T follicular helper cell (primary cell): ENCODE results near the gene FNDC10.

ENCODE experiments used
- DNase-seq: peaks from one replicate; pipeline ENCODE4 v3.0.0-alpha.2; 2020; ENCODE audit warnings: low read depth

FNDC10 gene

GRCh38 chr1:1627829-1628753, 28.2 kb upstream of the FNDC10 start:
- DNase-seq = no peak

GRCh38 chr1:1627261-1627828, 27.4 kb upstream of the FNDC10 start:
- DNase-seq = no peak

GRCh38 chr1:1626207-1627141, 26.5 kb upstream of the FNDC10 start:
- DNase-seq = no peak

- no peak for DNase-seq
These were observed 25.9 kb upstream of the FNDC10 start for GRCh38 chr1:1625824-1626206.

DNA sequence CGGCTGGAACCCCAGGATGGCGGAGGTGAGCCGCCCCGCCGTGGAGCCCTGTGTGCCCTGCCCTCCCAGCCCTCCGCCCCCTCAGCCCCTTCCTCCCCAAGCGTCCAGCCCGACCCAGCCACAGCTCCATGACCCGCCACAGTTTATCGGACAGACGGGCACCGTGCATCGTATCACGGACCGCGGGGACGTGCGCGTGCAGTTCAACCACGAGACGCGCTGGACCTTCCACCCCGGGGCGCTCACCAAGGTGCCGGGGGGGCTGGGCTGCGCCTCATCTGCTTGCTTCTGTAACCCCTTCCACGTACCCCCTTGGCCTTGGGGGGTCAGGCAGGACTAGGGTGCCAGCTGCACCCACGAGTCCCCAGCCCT, 25.5 kb upstream of the FNDC10 start:
- no peak for DNase-seq

DNA sequence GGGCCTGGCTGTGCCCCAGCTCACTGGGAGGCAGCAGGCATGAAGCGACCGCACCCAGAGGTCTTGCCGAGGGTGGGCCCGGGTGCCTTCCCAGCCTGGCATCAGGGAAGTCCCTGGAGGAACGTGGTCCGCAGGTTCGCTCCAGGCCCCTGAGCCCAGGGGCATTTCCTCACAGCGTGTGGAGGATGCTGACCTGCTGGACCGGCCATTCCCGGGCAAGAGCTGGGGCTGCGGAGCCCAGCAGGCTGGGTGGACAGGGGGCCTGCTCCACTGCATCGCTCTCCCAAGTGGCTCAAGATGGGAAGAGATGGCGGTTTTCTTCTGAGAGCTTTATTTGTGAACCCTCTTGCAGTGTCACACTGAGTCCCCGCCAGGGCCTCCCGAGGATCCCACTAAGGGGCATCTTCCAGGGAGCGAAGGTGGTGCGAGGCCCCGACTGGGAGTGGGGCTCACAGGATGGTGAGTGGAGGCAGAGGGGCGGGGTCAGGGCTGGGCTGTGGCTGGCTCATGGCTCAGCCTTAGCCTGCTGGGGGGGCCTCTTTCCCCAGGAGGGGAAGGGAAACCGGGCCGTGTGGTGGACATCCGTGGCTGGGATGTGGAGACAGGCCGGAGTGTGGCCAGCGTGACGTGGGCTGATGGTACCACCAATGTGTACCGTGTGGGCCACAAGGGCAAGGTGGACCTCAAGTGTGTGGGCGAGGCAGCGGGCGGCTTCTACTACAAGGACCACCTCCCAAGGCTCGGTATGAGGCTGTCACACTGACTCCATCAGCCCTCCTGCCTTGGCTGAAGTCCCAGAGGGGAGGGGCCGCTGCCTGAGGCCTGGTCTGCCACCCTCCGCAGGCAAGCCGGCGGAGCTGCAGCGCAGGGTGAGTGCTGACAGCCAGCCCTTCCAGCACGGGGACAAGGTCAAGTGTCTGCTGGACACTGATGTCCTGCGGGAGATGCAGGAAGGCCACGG, 24.8 kb upstream of the FNDC10 start:
- DNase-seq = no peak

- no peak for DNase-seq
These were observed 23.9 kb upstream of the FNDC10 start for GRCh38 chr1:1623631-1624442.

GRCh38 chr1:1623181-1623630, 23.3 kb upstream of the FNDC10 start:
- DNase-seq = no peak

- DNase-seq = no peak
These were observed 22.8 kb upstream of the FNDC10 start for GRCh38 chr1:1622788-1623094.

DNA sequence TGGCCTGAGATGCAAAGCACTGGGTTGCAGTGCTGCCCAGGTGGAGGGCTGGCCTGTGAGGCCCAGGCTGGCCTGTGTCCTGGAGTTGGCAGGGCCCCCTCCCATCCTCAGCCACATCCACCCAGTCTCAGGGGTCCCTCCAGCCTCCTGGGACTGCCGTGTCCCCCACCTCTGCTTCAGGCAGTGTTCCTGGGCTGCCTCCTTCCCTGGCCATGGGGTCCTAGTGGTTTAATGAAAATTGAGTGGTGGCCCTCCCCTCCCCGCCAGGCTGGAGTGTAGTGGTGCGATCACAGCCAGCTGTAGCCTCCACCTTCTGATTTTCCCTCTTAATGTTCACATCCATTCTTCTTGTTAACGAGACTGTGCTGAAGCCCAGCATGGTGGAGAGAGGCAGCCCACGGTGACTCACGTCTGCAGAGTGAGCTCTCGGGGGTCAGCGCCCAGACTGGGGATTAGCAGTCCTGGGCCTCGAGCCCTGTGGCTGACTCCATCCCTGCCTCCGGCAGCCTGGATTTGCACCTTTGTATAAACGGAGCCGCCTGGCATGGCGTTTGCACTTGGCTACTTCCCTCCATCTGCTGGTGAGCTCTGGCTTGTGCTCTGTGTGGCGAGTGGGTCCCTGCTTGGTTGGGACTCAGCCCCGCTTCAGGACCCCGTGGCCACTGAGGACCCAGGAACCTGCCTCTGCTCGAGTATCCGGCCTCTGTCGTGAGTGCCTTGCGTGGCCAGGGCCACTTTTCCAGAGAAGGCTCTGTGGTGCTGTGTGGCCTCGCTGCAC, 22.3 kb upstream of the FNDC10 start:
- DNase-seq = no peak

GRCh38 chr1:1621173-1622009, 21.5 kb upstream of the FNDC10 start:
- DNase-seq = no peak

- DNase-seq = no peak
These were observed 20.7 kb upstream of the FNDC10 start for GRCh38 chr1:1620433-1621139.

DNA sequence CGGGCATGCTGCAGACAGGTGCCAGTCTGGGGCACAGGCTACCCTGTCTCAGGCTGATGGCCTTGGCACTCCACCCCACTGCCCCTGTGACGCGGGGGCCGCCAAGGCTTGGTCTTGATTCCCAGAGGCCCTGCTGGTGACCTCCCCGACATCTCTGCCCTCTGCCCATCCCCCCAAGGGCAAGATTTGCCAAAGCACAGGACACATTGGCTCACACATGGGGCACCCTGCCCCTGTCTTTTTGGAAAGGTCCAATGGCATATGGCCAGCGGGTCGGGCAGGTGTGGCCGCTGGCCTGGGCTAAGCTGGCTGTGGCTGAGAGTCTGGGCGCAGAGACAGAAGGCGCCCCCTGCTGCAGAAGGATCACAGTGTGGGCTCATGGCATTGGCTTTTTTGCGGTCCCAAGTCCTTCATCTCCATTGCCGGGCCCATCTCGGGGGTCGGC, 20.0 kb upstream of the FNDC10 start:
- DNase-seq = no peak

GRCh38 chr1:1618396-1619068, 18.6 kb upstream of the FNDC10 start:
- no peak for DNase-seq

DNA sequence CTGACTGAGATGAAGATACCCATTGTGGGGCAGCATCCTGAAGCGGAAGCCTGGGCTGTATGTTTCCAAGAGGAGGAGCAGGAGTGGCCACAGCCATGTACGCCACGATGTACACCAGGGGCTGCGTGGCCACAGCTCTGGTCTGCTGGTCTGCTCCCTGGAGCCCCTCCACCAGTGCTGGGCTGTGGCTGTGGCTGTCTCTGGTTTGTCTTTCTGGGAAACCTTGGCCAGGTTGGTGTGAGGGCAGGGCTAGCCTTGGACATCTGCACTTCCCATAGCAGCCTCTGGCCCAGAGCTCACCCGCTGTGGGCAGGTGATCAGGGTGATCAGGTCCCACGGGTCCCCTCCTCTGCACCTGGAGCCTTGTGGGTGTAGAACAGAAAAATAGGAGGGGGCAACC, 18.0 kb upstream of the FNDC10 start:
- no peak for DNase-seq

GRCh38 chr1:1617516-1617915, 17.6 kb upstream of the FNDC10 start:
- DNase-seq = no peak

DNA sequence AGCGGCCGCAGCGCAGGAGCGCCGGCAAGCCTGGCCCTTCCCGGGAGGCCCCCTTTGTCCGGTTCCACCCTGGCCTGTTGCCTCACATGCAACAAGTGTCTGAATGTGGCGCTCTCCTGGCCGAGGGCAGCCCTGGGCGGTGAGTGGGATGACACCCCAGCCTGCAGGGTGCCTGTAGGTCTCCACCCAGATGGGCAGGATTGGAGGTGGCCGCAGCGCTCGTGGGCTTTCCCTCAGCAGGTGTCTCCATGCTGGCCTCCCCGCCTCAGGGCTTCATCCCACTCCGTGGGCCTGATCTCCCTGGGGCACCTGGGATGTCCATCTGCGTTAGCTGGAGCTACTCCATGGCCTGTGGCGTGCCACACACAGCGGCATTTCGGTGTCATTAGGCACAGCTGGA, 16.9 kb upstream of the FNDC10 start:
- no peak for DNase-seq
